ENCODE data around the gene ADCY1. TPM values are rescaled to one million over a fixed set of nuclear protein-coding genes. Genes with fewer than 3 reads are reported as not detected.

ADCY1 gene
- polyA plus RNA-seq, 1 experiment = 0.26 TPM

- H3K36me3 ChIP-seq (ENCODE audit: control insufficient read depth, insufficient read depth, low read length) = no peaks in the 10 kb centered on the region
- TF ChIP-seq CTCF (IDR thresholded peaks at IDR 0.05; ENCODE audit: insufficient read depth, low read depth, low read length) = no peak
- ChIA-PET POLR2A (no interaction called here), CTCF (no interaction called here)
- no peaks in the 10 kb centered on the region for H3K27me3 ChIP-seq (ENCODE audit: control insufficient read depth, insufficient read depth, low read length)
- DNase-seq (ENCODE audit: low read depth) = no peak
- H3K4me3 ChIP-seq (ENCODE audit: low read depth, low read length) = no peak overlapping the region
Measured at GRCh38 chr7:45626441-45627430, 52.6 kb downstream of the ADCY1 start.

GRCh38 chr7:45627691-45628456 lies 53.7 kb downstream of the ADCY1 start:
- no peak for DNase-seq (ENCODE audit: low read depth)
- Histone ChIP-seq H3K27me3 (ENCODE audit: control insufficient read depth, insufficient read depth, low read length) (no peaks in the 10 kb centered on the region), H3K4me3 (ENCODE audit: low read depth, low read length) (no peak overlapping the region), H3K36me3 (ENCODE audit: control insufficient read depth, insufficient read depth, low read length) (no peaks in the 10 kb centered on the region)
- CTCF ChIA-PET = no interaction called here
- POLR2A ChIA-PET = no interaction called here
- no peak for TF ChIP-seq CTCF (IDR thresholded peaks at IDR 0.05; ENCODE audit: insufficient read depth, low read depth, low read length)

- ChIA-PET CTCF (interaction anchor here (1.4 kb wide), 1 partner anchor 9 kb away, joined by 6 read pairs; no protein-coding TSS in a partner anchor), POLR2A (no interaction called here)
- no peak for TF ChIP-seq CTCF (IDR thresholded peaks at IDR 0.05; ENCODE audit: insufficient read depth, low read depth, low read length)
- DNase-seq (ENCODE audit: low read depth) = no peak
- H3K36me3 ChIP-seq (ENCODE audit: control insufficient read depth, insufficient read depth, low read length) = no peaks in the 10 kb centered on the region
- no peaks in the 10 kb centered on the region for H3K27me3 ChIP-seq (ENCODE audit: control insufficient read depth, insufficient read depth, low read length)
- no peak overlapping the region for H3K4me3 ChIP-seq (ENCODE audit: low read depth, low read length)
Measured at GRCh38 chr7:45631569-45631968, 57.4 kb downstream of the ADCY1 start.

GRCh38 chr7:45636733-45637132 lies 62.6 kb downstream of the ADCY1 start:
- ChIA-PET POLR2A (no interaction called here), CTCF (no interaction called here)
- Histone ChIP-seq H3K27me3 (ENCODE audit: control insufficient read depth, insufficient read depth, low read length) (peaks cover 2% of the 10 kb centered on the region; the same call in 1 of the 2 replicates), H3K36me3 (ENCODE audit: control insufficient read depth, insufficient read depth, low read length) (no peaks in the 10 kb centered on the region), H3K4me3 (ENCODE audit: low read depth, low read length) (no peak overlapping the region)
- no peak for TF ChIP-seq CTCF (IDR thresholded peaks at IDR 0.05; ENCODE audit: insufficient read depth, low read depth, low read length)
- DNase-seq (ENCODE audit: low read depth) = no peak

- peaks cover 2% of the 10 kb centered on the region; the same call in 1 of the 2 replicates for H3K27me3 ChIP-seq (ENCODE audit: control insufficient read depth, insufficient read depth, low read length)
- TF ChIP-seq CTCF (IDR thresholded peaks at IDR 0.05; ENCODE audit: insufficient read depth, low read depth, low read length) = no peak
- no peaks in the 10 kb centered on the region for H3K36me3 ChIP-seq (ENCODE audit: control insufficient read depth, insufficient read depth, low read length)
- no peak overlapping the region for H3K4me3 ChIP-seq (ENCODE audit: low read depth, low read length)
- no peak for DNase-seq (ENCODE audit: low read depth)
- POLR2A ChIA-PET = no interaction called here
- CTCF ChIA-PET = no interaction called here
Measured at GRCh38 chr7:45638916-45639315, 64.7 kb downstream of the ADCY1 start.

All from BJ (cell line).